ENCODE measurements around the gene STAC.

GRCh38 chr3:36493051-36493450, 112.7 kb downstream of the STAC start:
- TF ChIP-seq CTCF (IDR thresholded peaks at IDR 0.05 in 2 of 3, conservative IDR thresholded peaks at IDR 0.05 in 1 of 3; ENCODE audit: insufficient read depth in 2 of 3, low read depth in 1 of 3, low read length in 3 of 3) (no peak), PRMT5 (CRISPR knock-in tag; IDR thresholded peaks at IDR 0.05) (no peak), FOXK1 (CRISPR knock-in tag; IDR thresholded peaks at IDR 0.05; ENCODE audit: borderline replicate concordance) (no peak), ZNF282 (CRISPR knock-in tag; IDR thresholded peaks at IDR 0.05) (no peak), ZBTB11 (CRISPR knock-in tag; IDR thresholded peaks at IDR 0.05) (no peak), ZNF589 (CRISPR knock-in tag; IDR thresholded peaks at IDR 0.05; ENCODE audit: low read depth) (no peak), TFAM (CRISPR knock-in tag; conservative IDR thresholded peaks at IDR 0.05) (no peak), KAT7 (CRISPR knock-in tag; IDR thresholded peaks at IDR 0.05; ENCODE audit: borderline replicate concordance) (no peak), SMARCA4 (IDR thresholded peaks at IDR 0.05) (no peak), TAF1 (IDR thresholded peaks at IDR 0.05; ENCODE audit: control insufficient read depth, extremely low read depth, insufficient read depth, low read length, severe bottlenecking) (no peak)

All from K562 (cell line).